Measurements from ENCODE around the gene MMP14. TPM values are rescaled to one million over a fixed set of nuclear protein-coding genes. Genes with fewer than 3 reads are reported as not detected.
"Not testable (repeated sequence)": the region's sequence is repeated elsewhere in the genome, so short reads cannot be mapped to it uniquely, and the experiment has no call there.

The MMP14 gene
- total RNA-seq, 1 donor: 1.6 TPM

- no peak for DNase-seq (ENCODE audit: low read depth in 2 of 3, low spot score in 2 of 3)
These were observed 23.2 kb upstream of the MMP14 start for GRCh38 chr14:22813145-22813544.

DNA sequence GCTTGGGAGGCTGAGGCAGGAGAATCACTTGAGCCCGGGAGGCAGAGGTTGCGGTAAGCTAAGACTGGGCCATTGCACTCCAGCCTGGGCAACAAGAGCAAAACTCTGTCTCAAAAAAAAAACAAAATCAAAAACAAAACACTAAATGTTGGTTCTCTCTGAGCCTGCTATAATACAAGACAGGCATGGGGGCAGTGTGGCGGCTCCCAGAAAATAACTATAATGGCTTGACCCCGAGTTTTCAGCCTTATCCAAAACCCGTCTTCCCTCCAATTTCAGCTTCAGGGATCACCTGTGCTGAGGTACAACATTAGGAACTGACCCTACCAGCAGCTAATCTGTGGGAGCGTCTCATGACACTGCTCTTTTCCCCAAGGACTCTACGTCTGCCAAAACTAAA is 22.0 kb upstream of the MMP14 start:
- no peak for DNase-seq (ENCODE audit: low read depth in 2 of 3, low spot score in 2 of 3)

- DNase-seq (ENCODE audit: low read depth in 2 of 3, low spot score in 2 of 3): no peak
These were observed 21.3 kb upstream of the MMP14 start, which contains the start of gene SLC7A7 for GRCh38 chr14:22814941-22815713. Gene SLC7A7 (minus strand): TSS chr14:22815435. CDS start chr14:22813398, 2,037 bp downstream.

DNA sequence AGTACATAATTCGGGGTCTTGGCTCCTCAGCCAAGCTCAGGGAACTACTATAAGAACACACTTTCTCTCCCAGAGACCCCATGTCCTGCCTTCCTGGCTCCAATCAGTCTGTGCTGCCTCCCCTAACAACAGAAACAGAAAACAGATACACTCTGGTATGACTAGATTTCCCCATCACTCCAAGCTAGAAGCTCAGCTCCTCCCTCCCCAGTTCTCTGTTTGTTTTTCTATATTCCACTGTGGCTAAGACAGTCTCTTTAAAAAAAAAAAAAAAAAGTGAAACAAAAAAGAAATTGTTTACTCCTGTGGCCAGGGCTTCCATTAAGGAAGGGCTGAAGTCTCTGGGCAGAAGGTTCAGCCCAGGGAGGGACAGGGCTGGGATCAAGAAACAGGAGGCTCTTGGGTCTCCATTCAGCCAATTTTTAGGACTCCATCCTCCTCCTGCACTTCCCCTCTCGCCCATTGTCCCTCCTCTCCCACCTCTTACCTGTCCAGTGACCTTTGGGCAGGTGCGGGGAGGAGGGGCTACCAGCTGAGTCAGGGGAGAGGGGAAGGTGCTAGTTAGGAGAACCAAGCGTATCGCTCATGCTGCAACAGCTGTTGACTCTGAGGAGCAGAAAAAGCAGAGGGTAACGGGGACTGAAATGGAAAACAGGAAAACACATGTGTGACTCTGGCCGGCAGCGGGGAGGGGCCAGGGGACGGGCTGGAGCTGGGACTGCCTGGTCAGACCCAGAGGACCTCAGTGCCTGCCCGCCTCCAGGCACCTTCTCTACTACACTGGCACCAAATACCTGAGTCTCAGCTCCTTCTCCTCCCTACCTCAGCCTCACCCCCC is 17.0 kb upstream of the MMP14 start:
- DNase-seq (ENCODE audit: low read depth in 2 of 3, low spot score in 2 of 3): peak in 1 of 3 donors; percentile 49

DNA sequence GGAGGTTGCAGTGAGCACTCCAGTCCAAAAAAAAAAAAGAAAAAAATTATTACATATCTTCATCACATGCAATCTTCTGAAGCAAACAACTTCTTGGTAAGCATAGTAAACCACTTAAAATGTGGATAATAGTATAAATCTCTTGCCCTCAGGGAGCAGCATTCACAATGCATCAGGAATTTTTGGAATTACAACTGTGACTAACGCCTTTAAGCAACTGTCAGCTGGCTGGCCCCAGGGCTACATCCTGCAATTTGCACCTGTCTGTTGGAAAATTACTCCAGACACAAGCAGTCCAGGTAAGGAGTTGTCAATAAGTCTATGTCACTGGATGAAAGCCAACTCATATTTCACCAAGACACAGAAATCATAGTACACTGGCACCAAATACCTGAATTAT is 15.7 kb upstream of the MMP14 start:
- DNase-seq (ENCODE audit: low read depth in 2 of 3, low spot score in 2 of 3): no peak

GRCh38 chr14:22821193-22822015 is 15.0 kb upstream of the MMP14 start:
- no peak for DNase-seq (ENCODE audit: low read depth in 2 of 3, low spot score in 2 of 3)

- DNase-seq (ENCODE audit: low read depth in 2 of 3, low spot score in 2 of 3): no peak
These were observed 14.3 kb upstream of the MMP14 start for GRCh38 chr14:22822016-22822570.

- peak; percentile 49 to 74 (median 67) for DNase-seq (ENCODE audit: low read depth in 2 of 3, low spot score in 2 of 3)
These were observed 13.8 kb upstream of the MMP14 start for GRCh38 chr14:22822571-22823098.

GRCh38 chr14:22824711-22825359 is 11.6 kb upstream of the MMP14 start:
- peak in 2 of 3 donors; percentile 82 to 90 for DNase-seq (ENCODE audit: low read depth in 2 of 3, low spot score in 2 of 3)

- DNase-seq (ENCODE audit: low read depth in 2 of 3, low spot score in 2 of 3): not testable (repeated sequence)
These were observed 7.2 kb upstream of the MMP14 start for GRCh38 chr14:22829076-22829660.

DNA sequence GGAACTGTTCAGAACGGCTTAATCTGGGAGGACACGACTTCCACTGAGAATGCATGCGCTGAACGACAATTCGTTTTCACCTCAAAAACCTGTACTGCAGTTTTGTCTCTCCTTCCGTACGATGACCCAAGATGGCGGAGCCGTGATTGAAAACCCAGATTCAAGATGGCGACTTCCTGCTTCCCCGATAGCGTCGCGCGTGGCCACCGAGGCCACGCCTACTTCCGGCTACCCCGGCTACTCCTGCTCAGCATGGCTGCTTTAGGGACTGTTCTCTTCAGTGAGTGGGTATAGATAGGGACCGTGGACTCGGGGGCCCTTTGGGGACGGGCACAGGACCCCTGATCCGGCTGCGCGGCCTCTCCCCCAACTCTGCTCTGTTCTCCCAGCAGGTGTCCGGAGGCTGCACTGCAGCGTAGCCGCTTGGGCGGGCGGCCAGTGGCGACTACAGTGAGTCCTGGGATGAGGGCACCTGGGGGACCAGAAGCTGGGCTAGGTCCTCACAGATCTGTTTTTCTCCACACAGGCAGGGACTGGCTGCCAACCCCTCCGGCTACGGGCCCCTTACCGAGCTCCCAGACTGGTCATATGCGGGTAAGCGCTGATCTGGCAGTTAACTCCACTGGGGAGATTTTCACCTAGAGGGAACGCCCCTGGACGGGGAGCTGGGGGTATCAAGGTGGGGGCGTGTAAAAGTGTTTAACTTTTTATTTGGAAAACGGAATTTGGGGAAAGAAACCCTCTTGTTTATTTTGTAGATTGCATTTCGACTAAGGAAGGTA is 6.5 kb upstream of the MMP14 start, which contains the start of gene MRPL52:
MRPL52 (plus strand) TSS at position 227 of the 782 bp plus-strand sequence; CDS start at position 253, 26 bp downstream.
- peak; percentile 84 to 94 (median 94) for DNase-seq (ENCODE audit: low read depth in 2 of 3, low spot score in 2 of 3)

GRCh38 chr14:22830443-22831010 is 5.9 kb upstream of the MMP14 start:
- DNase-seq (ENCODE audit: low read depth in 2 of 3, low spot score in 2 of 3): peak in 1 of 3 donors; percentile 56

- no peak for DNase-seq (ENCODE audit: low read depth in 2 of 3, low spot score in 2 of 3)
These were observed 880 bp upstream of the MMP14 start for GRCh38 chr14:22835505-22835904.

GRCh38 chr14:22837114-22837749 is 847 bp downstream of the MMP14 start:
- no peak for DNase-seq (ENCODE audit: low read depth in 2 of 3, low spot score in 2 of 3)

DNA sequence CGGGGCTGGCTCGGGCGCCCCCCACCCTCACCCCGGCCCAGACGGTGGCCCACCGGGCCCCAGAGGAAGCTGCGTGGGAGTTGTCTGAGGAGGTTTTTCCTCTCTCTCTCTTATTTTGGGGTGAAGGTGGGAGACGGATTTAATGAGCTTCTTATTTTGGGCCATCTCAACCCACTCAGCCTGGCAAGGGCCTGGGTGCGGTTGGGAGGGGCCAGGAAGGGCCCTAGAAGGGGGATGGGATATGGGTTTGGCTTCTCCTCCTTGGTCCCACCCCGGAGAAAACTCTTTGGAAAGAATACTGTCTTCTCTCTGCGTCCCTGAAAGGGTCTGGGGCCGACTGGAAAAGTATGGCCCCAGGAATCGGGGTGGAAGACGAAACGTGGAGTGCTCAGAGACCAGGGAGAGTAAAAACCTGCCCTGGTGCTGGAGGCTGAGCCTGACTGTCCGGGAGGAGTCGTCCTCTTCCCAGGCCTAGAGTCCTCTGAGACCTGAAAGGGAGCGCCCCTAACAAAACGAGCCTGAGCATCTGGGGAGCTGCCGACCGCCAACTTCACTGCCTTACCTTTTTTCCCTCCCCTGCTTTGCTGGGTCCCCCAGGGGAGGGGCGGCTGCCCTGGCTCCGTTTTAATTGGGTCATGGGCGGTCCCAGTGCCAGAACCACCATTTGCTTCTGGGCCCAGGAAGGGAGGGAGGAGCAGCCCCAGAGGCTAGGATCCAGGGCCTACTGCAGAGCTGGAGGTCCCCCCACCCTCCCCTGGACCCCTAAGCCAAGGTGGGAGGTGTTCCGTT is 1.6 kb downstream of the MMP14 start:
- DNase-seq (ENCODE audit: low read depth in 2 of 3, low spot score in 2 of 3): no peak

DNA sequence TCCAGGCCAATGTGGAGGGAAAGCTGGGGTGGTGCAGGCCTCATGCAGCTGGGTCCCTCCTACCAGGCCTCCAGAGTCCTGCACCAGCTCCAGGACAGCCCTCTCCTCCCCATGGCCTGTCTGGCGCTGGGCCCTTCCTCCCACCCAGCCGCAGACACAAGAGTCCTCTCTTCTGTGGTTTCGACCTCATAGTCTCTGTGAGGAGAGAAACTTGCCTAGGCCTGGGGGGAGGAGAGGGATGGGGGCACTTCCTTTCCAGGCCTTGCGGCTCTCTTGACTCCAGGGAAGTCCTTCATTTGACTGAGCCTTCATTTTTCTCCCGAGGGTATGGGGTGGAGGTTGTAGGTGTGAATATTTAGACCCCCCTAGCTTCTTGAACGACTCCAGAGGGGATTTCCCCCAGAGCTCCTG is 2.3 kb downstream of the MMP14 start:
- no peak for DNase-seq (ENCODE audit: low read depth in 2 of 3, low spot score in 2 of 3)

Data from hematopoietic multipotent progenitor cell (in vitro differentiated cells).